Neutrophil (primary cell): ENCODE measurements around the gene LYZL1.
"Not testable (repeated sequence)": the region's sequence is repeated elsewhere in the genome, so short reads cannot be mapped to it uniquely, and the experiment has no call there.

Source experiments
- H3K27ac ChIP-seq: fragments of 200-600 bp; sonication (generic); 2 replicates; pipeline ENCODE4 v1.5.1; 2016; ENCODE audit warnings: mild to moderate bottlenecking, moderate library complexity
- H3K27me3 ChIP-seq: fragments of 200-600 bp; sonication (generic); 2 replicates; pipeline ENCODE4 v1.6.0; 2016; ENCODE audit warnings: mild to moderate bottlenecking
- H3K36me3 ChIP-seq: fragments of 200-600 bp; sonication (generic); 2 replicates; pipeline ENCODE4 v1.5.1; 2017
- H3K4me1 ChIP-seq, 2 experiments: fragments of 200-600 bp in 1 of 2; sonication (generic) in 1 of 2; 1 replicate in 1 of 2; 2 replicates in 1 of 2; pipeline versions ENCODE4 v1.5.1 to v1.6.1; 2013 to 2016; ENCODE audit warnings: low read depth in 1 of 2, low read length in 1 of 2, mild to moderate bottlenecking in 1 of 2, moderate library complexity in 1 of 2; ENCODE audit not compliant: control insufficient read depth in 1 of 2, insufficient read depth in 1 of 2
- H3K4me3 ChIP-seq, 2 experiments: fragments of 200-600 bp in 1 of 2; sonication (generic) in 1 of 2; 1 replicate in 1 of 2; 2 replicates in 1 of 2; pipeline ENCODE4 v1.5.1; 2013 to 2016; ENCODE audit warnings: low read depth in 1 of 2, low read length in 1 of 2, mild to moderate bottlenecking in 1 of 2, moderate library complexity in 1 of 2
- H3K9me3 ChIP-seq: fragments of 200-600 bp; sonication (generic); 2 replicates; pipeline ENCODE4 v1.5.1; 2016
- CTCF ChIP-seq: fragments of 200-600 bp; sonication (generic); IDR thresholded peaks from 2 replicates; pipeline ENCODE4 v1.5.1; 2016; ENCODE audit warnings: antibody characterized with exemption

Gene LYZL1

GRCh38 chr10:29302499-29302898 lies 13.6 kb downstream of the LYZL1 start:
- peaks cover 14% of the 10 kb centered on the region for H3K27me3 ChIP-seq
- peaks cover 0 to 3% of the 10 kb centered on the region in 2 experiments for H3K4me1 ChIP-seq
- no peaks in the 10 kb centered on the region for H3K36me3 ChIP-seq
- no peak overlapping the region for H3K27ac ChIP-seq
- no peak overlapping the region for H3K4me3 ChIP-seq
- no peak for TF ChIP-seq CTCF
- no peaks in the 10 kb centered on the region for H3K9me3 ChIP-seq

- Histone ChIP-seq H3K9me3 (no peaks in the 10 kb centered on the region), H3K4me1 (peaks cover 0 to 3% of the 10 kb centered on the region in 2 experiments), H3K27ac (no peak overlapping the region), H3K4me3 (no peak overlapping the region), H3K27me3 (peaks cover 14% of the 10 kb centered on the region), H3K36me3 (no peaks in the 10 kb centered on the region)
- no peak for TF ChIP-seq CTCF
Observed at GRCh38 chr10:29304264-29304994, 15.6 kb downstream of the LYZL1 start.

GRCh38 chr10:29304995-29305335 lies 16.1 kb downstream of the LYZL1 start:
- Histone ChIP-seq H3K36me3 (no peaks in the 10 kb centered on the region), H3K27ac (no peak overlapping the region), H3K4me3 (no peak overlapping the region), H3K27me3 (peaks cover 14% of the 10 kb centered on the region), H3K4me1 (peaks cover 0 to 3% of the 10 kb centered on the region in 2 experiments), H3K9me3 (no peaks in the 10 kb centered on the region)
- TF ChIP-seq CTCF: no peak

GRCh38 chr10:29306688-29307087 lies 17.8 kb downstream of the LYZL1 start:
- Histone ChIP-seq H3K27me3 (peaks cover 14% of the 10 kb centered on the region), H3K27ac (no peak overlapping the region), H3K36me3 (no peaks in the 10 kb centered on the region), H3K4me1 (peaks cover 0 to 3% of the 10 kb centered on the region in 2 experiments), H3K4me3 (no peak overlapping the region), H3K9me3 (no peaks in the 10 kb centered on the region)
- TF ChIP-seq CTCF: no peak

GRCh38 chr10:29308142-29308541 lies 19.3 kb downstream of the LYZL1 start:
- H3K9me3 ChIP-seq, H3K27ac ChIP-seq: not testable (repeated sequence)
- H3K27me3 ChIP-seq: peaks cover 14% of the 10 kb centered on the region

GRCh38 chr10:29309465-29309864 lies 20.6 kb downstream of the LYZL1 start:
- Histone ChIP-seq H3K9me3 (no peaks in the 10 kb centered on the region), H3K4me3 (no peak overlapping the region), H3K36me3 (no peaks in the 10 kb centered on the region), H3K27ac (no peak overlapping the region), H3K27me3 (peaks cover 14% of the 10 kb centered on the region), H3K4me1 (peaks cover 0 to 3% of the 10 kb centered on the region in 2 experiments)
- TF ChIP-seq CTCF: no peak

More at GRCh38 chr10:29308142-29308541, 19.3 kb downstream of the LYZL1 start:
- H3K4me3 ChIP-seq, H3K36me3 ChIP-seq, H3K4me1 ChIP-seq: not testable (repeated sequence)

GRCh38 chr10:29310463-29310862 lies 21.6 kb downstream of the LYZL1 start:
- not testable (repeated sequence) for H3K36me3 ChIP-seq, H3K4me3 ChIP-seq, H3K27me3 ChIP-seq, H3K9me3 ChIP-seq, H3K4me1 ChIP-seq, H3K27ac ChIP-seq
